ENCODE measurements around the gene MRPL20.

MRPL20 gene

DNA sequence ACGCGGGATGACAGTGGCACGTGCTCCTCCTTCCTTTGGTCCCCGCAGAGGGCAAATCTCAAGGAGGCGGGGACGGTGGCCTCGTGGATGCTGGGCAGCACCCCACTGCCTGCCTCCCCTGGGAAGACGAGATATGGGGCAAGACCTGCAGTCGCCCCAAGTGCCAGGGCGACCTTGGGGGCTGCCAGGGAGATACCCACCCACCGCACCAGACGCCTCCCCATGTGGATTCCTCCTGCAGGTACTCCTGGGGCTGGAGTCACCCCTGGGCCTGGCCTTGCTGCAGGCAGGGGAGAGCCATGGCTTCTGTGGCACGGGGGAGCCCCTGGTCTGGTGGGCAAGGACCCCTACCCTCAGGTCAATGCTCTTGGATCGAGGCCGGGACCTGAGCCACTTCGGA is 26.2 kb downstream of the MRPL20 start:
- Histone ChIP-seq H3K27me3 (no peaks in the 10 kb centered on the region), H3K36me3 (peaks cover 9% of the 10 kb centered on the region), H3K4me3 (ENCODE audit: low read depth, low read length) (no peak overlapping the region), H3K9me3 (no peaks in the 10 kb centered on the region), H3K4me1 (no peaks in the 10 kb centered on the region)
- no peak for DNase-seq
- TF ChIP-seq, protein P1, sequence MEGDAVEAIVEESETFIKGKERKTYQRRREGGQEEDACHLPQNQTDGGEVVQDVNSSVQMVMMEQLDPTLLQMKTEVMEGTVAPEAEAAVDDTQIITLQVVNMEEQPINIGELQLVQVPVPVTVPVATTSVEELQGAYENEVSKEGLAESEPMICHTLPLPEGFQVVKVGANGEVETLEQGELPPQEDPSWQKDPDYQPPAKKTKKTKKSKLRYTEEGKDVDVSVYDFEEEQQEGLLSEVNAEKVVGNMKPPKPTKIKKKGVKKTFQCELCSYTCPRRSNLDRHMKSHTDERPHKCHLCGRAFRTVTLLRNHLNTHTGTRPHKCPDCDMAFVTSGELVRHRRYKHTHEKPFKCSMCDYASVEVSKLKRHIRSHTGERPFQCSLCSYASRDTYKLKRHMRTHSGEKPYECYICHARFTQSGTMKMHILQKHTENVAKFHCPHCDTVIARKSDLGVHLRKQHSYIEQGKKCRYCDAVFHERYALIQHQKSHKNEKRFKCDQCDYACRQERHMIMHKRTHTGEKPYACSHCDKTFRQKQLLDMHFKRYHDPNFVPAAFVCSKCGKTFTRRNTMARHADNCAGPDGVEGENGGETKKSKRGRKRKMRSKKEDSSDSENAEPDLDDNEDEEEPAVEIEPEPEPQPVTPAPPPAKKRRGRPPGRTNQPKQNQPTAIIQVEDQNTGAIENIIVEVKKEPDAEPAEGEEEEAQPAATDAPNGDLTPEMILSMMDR (IDR thresholded peaks at IDR 0.05; ENCODE audit: low read depth, low read length), result no peak

- no peaks in the 10 kb centered on the region for H3K27me3 ChIP-seq
- peaks cover 15% of the 10 kb centered on the region for H3K36me3 ChIP-seq
- TF ChIP-seq, protein P1 (IDR thresholded peaks at IDR 0.05; ENCODE audit: low read depth, low read length), result no peak
- no peak for DNase-seq
- no peak overlapping the region for H3K4me3 ChIP-seq (ENCODE audit: low read depth, low read length)
- H3K4me1 ChIP-seq, result no peaks in the 10 kb centered on the region; the same call in 1 of the 2 replicates
- no peaks in the 10 kb centered on the region for H3K9me3 ChIP-seq
Measured at GRCh38 chr1:1377540-1378205, 29.4 kb downstream of the MRPL20 start.

- peaks cover 24% of the 10 kb centered on the region for H3K36me3 ChIP-seq
- H3K4me3 ChIP-seq (ENCODE audit: low read depth, low read length), result no peak overlapping the region
- TF ChIP-seq, protein P1 (IDR thresholded peaks at IDR 0.05; ENCODE audit: low read depth, low read length), result no peak
- peaks cover 2% of the 10 kb centered on the region; the same call in 1 of the 2 replicates for H3K4me1 ChIP-seq
- DNase-seq, result no peak
- H3K9me3 ChIP-seq, result no peaks in the 10 kb centered on the region
- no peaks in the 10 kb centered on the region for H3K27me3 ChIP-seq
Measured at GRCh38 chr1:1376551-1377226, 30.4 kb downstream of the MRPL20 start.

- TF ChIP-seq, protein P1 (IDR thresholded peaks at IDR 0.05; ENCODE audit: low read depth, low read length), result peak; percentile 46
- Histone ChIP-seq H3K27me3 (no peaks in the 10 kb centered on the region), H3K4me3 (ENCODE audit: low read depth, low read length) (peak within 1 kb of the TSS; percentile 82), H3K9me3 (no peaks in the 10 kb centered on the region), H3K4me1 (peaks cover 3% of the 10 kb centered on the region; the same call in 1 of the 2 replicates), H3K36me3 (peaks cover 28% of the 10 kb centered on the region)
- peak; percentile 99 for DNase-seq
Measured at GRCh38 chr1:1374929-1375662, 32.0 kb downstream of the MRPL20 start, which contains the start of gene AURKAIP1. TSS of gene AURKAIP1 (minus strand) at chr1:1375207. CDS start at chr1:1374756, 451 bp downstream.

- TF ChIP-seq, protein P1 (IDR thresholded peaks at IDR 0.05; ENCODE audit: low read depth, low read length), result no peak
- no peaks in the 10 kb centered on the region for H3K9me3 ChIP-seq
- DNase-seq, result peak; percentile 53
- no peaks in the 10 kb centered on the region for H3K27me3 ChIP-seq
- peaks cover 3% of the 10 kb centered on the region; the same call in 1 of the 2 replicates for H3K4me1 ChIP-seq
- peaks cover 28% of the 10 kb centered on the region for H3K36me3 ChIP-seq
- peak overlapping the region; percentile 82 for H3K4me3 ChIP-seq (ENCODE audit: low read depth, low read length)
Measured at GRCh38 chr1:1374589-1374928, 32.5 kb downstream of the MRPL20 start.
